Colonic mucosa (tissue), 4 donors: ENCODE results near the gene ZNF212. TPM values are rescaled to one million over a fixed set of nuclear protein-coding genes. Genes with fewer than 3 reads are reported as not detected.

Experiments used
- DNase-seq: peaks from one replicate; pipeline ENCODE4 v3.0.0-alpha.2; 2020
- H3K27ac ChIP-seq: fragments of 200-600 bp; one replicate; pipeline ENCODE4 v1.8.0; 2021
- H3K27me3 ChIP-seq: fragments of 200-600 bp; one replicate; pipeline ENCODE4 v1.8.0; 2021
- H3K36me3 ChIP-seq: fragments of 200-600 bp; one replicate; pipeline ENCODE4 v1.8.0; 2021
- H3K4me1 ChIP-seq: fragments of 200-600 bp; one replicate; pipeline ENCODE4 v1.8.0; 2021; ENCODE audit warnings: mild to moderate bottlenecking
- H3K4me3 ChIP-seq: fragments of 200-600 bp; one replicate; pipeline ENCODE4 v1.8.0; 2021
- H3K9ac ChIP-seq, 2 donors: one replicate each; pipeline ENCODE4 v1.7.0; 2013; ENCODE audit warnings: control low read depth in 2 of 2, low read depth in 2 of 2, low read length in 2 of 2
- H3K9me3 ChIP-seq: fragments of 200-600 bp; one replicate; pipeline ENCODE4 v1.8.0; 2021
- intact Hi-C: fragments of 100-400 bp; cut with DNase I; formaldehyde crosslinking; loops from one replicate; pipeline ENCODE4 v1.14.1; 2022
- total RNA-seq, 2 donors: library from RNA; stranded (reverse); fragmentation: NEBNext Ultra II Directional in 1 of 2; extraction: Animal tissue kit (Norgen Biotek cat#: 25700) in 1 of 2; gene quantifications; one replicate each; pipeline ENCODE4 v1.2.1, GENCODE V29; 2021
- TF ChIP-seq, protein P1 (sequence below): fragments of 200-600 bp; IDR thresholded peaks from one replicate; pipeline ENCODE4 v1.8.0; 2022; ENCODE audit warnings: antibody characterized with exemption, mild to moderate bottlenecking
- donor health status: healthy.
- donor health status: DM: no; HTN: no; CAD: no.
- donor health status: DM: no; HTN: no; CAD: no.

ZNF212 gene
- total RNA-seq, 2 donors from 2014 or later = 9.8 to 10.4 TPM

DNA sequence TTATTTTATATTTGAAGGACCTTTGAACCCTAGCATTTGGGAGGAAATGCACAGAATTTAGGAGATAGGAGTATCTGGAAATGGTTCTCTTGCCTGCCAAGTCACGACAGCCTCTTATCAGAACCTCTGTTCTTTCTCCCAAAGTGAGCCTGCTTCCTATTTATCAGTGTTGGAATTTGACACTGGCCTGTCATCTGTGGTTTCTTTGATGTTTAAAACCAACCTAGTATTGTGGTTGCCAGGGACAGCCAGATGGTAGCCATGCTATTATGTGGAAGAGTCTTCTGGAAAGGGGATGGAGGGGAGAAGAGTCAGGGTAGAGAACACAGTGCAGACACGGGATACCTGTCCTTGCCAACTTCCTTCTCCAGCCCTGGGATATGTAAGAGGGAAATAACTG is 23.0 kb upstream of the ZNF212 start:
- H3K4me3 ChIP-seq = no peak overlapping the region
- H3K36me3 ChIP-seq = peaks cover 16% of the 10 kb centered on the region
- intact Hi-C loops = no loop called here
- TF ChIP-seq, protein P1, sequence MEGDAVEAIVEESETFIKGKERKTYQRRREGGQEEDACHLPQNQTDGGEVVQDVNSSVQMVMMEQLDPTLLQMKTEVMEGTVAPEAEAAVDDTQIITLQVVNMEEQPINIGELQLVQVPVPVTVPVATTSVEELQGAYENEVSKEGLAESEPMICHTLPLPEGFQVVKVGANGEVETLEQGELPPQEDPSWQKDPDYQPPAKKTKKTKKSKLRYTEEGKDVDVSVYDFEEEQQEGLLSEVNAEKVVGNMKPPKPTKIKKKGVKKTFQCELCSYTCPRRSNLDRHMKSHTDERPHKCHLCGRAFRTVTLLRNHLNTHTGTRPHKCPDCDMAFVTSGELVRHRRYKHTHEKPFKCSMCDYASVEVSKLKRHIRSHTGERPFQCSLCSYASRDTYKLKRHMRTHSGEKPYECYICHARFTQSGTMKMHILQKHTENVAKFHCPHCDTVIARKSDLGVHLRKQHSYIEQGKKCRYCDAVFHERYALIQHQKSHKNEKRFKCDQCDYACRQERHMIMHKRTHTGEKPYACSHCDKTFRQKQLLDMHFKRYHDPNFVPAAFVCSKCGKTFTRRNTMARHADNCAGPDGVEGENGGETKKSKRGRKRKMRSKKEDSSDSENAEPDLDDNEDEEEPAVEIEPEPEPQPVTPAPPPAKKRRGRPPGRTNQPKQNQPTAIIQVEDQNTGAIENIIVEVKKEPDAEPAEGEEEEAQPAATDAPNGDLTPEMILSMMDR = no peak
- no peak for DNase-seq
- H3K9me3 ChIP-seq = no peaks in the 10 kb centered on the region
- no peak overlapping the region for H3K27ac ChIP-seq
- H3K4me1 ChIP-seq = no peaks in the 10 kb centered on the region
- no peaks in the 10 kb centered on the region for H3K27me3 ChIP-seq
- H3K9ac ChIP-seq = no peak overlapping the region

DNA sequence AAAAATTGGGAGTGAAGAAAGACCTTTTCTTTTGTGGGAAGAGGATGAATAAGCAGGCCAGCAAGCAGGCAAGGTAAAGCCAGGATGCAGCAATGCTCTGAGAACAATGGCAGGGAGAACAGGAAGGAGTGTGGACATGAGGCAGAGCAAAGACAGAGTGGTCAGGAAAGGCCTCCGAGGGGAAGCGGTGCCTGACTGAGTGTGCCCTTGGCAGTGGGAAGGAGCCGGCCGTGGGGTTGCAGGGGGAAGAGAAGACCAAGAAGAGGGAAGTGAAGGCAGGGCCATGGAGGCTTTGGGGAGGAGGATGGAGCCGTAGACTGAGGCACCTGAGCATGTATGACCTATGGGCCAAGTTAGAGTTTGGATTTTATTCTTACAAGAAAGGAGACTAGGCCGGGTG is 21.9 kb upstream of the ZNF212 start:
- Histone ChIP-seq H3K4me1 (no peaks in the 10 kb centered on the region), H3K36me3 (peaks cover 9% of the 10 kb centered on the region), H3K9me3 (no peaks in the 10 kb centered on the region), H3K9ac (no peak overlapping the region), H3K4me3 (no peak overlapping the region), H3K27me3 (no peaks in the 10 kb centered on the region), H3K27ac (no peak overlapping the region)
- intact Hi-C loops = no loop called here
- DNase-seq = no peak
- TF ChIP-seq, protein P1 = no peak

DNA sequence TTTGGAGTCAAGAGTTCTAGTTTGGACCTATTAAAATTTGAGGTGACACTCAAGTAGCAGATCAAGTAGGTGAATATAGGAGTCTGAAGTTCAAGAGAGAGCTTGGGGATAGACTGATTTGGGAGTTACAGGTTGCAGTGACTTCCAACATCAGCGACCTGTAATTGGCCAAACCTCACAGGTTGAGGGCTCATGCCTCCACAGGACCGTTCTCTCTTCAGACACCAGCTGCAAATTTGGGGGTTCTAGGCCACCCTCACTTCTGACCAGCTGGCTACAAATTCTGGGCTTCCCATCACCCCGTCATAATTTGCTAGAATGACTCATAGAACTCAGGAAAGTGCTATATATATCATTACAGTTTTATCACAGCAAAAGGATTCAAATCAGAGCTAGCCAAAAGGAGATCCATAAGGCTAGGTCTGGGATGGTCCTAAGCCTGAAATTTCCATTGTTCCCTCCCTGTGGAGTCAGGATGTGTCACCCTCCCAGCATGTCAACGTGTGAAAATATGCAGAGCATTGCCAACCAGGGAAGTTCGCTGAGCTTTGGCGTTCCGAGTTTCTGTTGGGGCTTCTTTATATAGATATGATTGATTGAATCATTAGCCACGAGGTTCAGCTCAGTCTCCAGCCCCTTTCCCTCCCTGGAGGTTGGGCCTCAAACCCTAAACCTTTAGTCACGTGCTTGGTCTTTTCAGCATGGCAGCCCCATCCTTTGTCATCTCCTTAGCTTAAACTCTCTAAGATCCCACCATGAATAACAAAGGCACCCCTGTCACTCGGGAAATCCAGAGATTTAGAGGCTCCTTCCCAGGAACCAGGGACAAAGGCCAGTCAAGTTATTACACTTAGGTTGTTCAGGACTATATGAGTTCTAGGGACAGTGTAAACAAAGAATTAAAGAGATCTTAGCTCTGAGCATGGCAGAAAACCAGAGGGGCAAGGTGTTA is 20.7 kb upstream of the ZNF212 start:
- H3K4me1 ChIP-seq = no peaks in the 10 kb centered on the region
- intact Hi-C loops = no loop called here
- no peak overlapping the region for H3K9ac ChIP-seq
- H3K4me3 ChIP-seq = no peak overlapping the region
- TF ChIP-seq, protein P1 = no peak
- H3K9me3 ChIP-seq = no peaks in the 10 kb centered on the region
- no peak overlapping the region for H3K27ac ChIP-seq
- H3K27me3 ChIP-seq = no peaks in the 10 kb centered on the region
- no peak for DNase-seq
- H3K36me3 ChIP-seq = peaks cover 8% of the 10 kb centered on the region

DNA sequence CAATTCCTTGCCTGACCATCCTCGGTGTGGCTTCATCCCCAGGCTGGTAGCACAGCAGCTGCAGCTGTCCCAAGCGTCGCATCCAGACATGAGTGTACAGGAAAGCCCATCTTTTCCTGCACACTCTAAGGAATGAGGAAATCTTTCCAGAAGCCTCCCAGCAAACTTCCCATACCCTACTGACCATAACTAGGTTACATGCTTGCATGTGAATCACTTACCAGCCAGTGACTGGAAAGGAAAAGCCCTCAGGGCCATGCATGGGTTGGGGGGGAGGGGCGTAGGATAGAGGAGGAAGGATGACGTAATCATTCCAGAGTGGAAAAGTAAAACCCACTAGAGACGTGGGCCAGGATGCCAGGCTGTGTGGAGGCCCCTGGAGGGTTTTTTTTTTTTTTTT is 18.9 kb upstream of the ZNF212 start:
- Histone ChIP-seq H3K36me3 (peaks cover 3% of the 10 kb centered on the region), H3K27ac (no peak overlapping the region), H3K4me3 (no peak overlapping the region), H3K4me1 (no peaks in the 10 kb centered on the region), H3K9ac (no peak overlapping the region), H3K9me3 (no peaks in the 10 kb centered on the region), H3K27me3 (no peaks in the 10 kb centered on the region)
- intact Hi-C loops = no loop called here
- DNase-seq = no peak
- TF ChIP-seq, protein P1 = no peak

DNA sequence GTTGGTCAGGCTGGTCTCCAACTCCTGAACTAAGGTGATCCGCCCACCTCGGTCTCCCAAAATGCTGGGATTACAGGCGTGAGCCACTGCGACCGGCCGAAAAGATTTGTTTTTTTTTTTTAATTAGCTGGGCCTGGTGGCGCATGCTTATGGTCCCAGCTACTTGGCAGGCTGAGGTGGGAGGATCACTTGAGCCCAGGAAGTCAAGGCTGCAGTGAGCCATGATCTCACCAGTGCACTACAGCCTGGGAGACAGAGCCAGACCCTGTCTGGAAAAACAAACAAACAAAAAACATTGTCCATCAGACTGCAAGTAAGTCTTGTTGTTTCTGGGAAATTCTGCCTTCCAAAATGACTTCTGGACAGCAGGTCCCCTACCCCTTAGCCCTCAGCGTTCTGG is 16.3 kb upstream of the ZNF212 start:
- TF ChIP-seq, protein P1 = no peak
- intact Hi-C loops = no loop called here
- peaks cover 3% of the 10 kb centered on the region for H3K36me3 ChIP-seq

More for the DNA sequence above, 16.3 kb upstream of the ZNF212 start:
- no peak for DNase-seq
- H3K27ac ChIP-seq = no peak overlapping the region
- no peaks in the 10 kb centered on the region for H3K4me1 ChIP-seq
- no peaks in the 10 kb centered on the region for H3K27me3 ChIP-seq
- no peaks in the 10 kb centered on the region for H3K9me3 ChIP-seq
- H3K9ac ChIP-seq = no peak overlapping the region
- no peak overlapping the region for H3K4me3 ChIP-seq
